CD8-positive, alpha-beta memory T cell (primary cell): ENCODE results near the gene LBX1. TPM values are rescaled to one million over a fixed set of nuclear protein-coding genes. Genes with fewer than 3 reads are reported as not detected.

Experiments used
- CTCF ChIA-PET: fragments of 350-600 bp; sonication (Branson Sonifier 250); formaldehyde crosslinking; loops from one replicate; lab custom pipeline; 2021; ENCODE audit warnings: antibody characterized with exemption; lab: Charles Lee
- POLR2A ChIA-PET: fragments of 350-600 bp; sonication (Branson Sonifier 250); formaldehyde crosslinking; loops from one replicate; lab custom pipeline; 2021; ENCODE audit warnings: antibody characterized with exemption; lab: Charles Lee
- DNase-seq, 5 donors: peaks; one replicate each; pipeline versions ENCODE4 v3.0.0 to v3.0.0-alpha.2; 2020 to 2022; ENCODE audit warnings: mixed read lengths in 1 of 5
- H3K27ac ChIP-seq: one replicate; pipeline ENCODE4 v1.7.0; 2013; ENCODE audit warnings: low read depth, mild to moderate bottlenecking, low read length, moderate library complexity
- H3K27me3 ChIP-seq: 2 replicates; pipeline ENCODE4 v1.7.0; 2013; ENCODE audit warnings: low read length, mild to moderate bottlenecking; ENCODE audit not compliant: insufficient read depth, poor library complexity, severe bottlenecking
- H3K36me3 ChIP-seq: 2 replicates; pipeline ENCODE4 v1.7.0; 2013; ENCODE audit warnings: mild to moderate bottlenecking, low read length, moderate library complexity; ENCODE audit not compliant: insufficient read depth
- H3K4me1 ChIP-seq: 2 replicates; pipeline ENCODE4 v1.7.0; 2013; ENCODE audit warnings: mild to moderate bottlenecking, low read length, moderate library complexity; ENCODE audit not compliant: insufficient read depth
- H3K4me3 ChIP-seq: 2 replicates; pipeline ENCODE4 v1.7.0; 2013; ENCODE audit warnings: mild to moderate bottlenecking, low read length
- H3K9me3 ChIP-seq: 2 replicates; pipeline ENCODE4 v1.7.0; 2013; ENCODE audit warnings: mild to moderate bottlenecking, low read length
- H3K27ac Mint-ChIP-seq, 8 donors: one replicate each; pipeline ENCODE4 v1.8.0; 2020 to 2021; ENCODE audit warnings: mixed read lengths in 8 of 8, mild to moderate bottlenecking in 6 of 8, inconsistent platforms in 3 of 8, moderate library complexity in 3 of 8
- H3K27me3 Mint-ChIP-seq, 2 donors: one replicate each; pipeline ENCODE4 v1.8.0; 2020 to 2021; ENCODE audit warnings: mixed read lengths in 2 of 2, mild to moderate bottlenecking in 1 of 2, moderate library complexity in 1 of 2
- H3K36me3 Mint-ChIP-seq, 3 donors: one replicate each; pipeline ENCODE4 v1.8.0; 2020 to 2021; ENCODE audit warnings: mixed read lengths in 3 of 3, inconsistent platforms in 1 of 3, mild to moderate bottlenecking in 1 of 3
- H3K4me1 Mint-ChIP-seq, 3 donors: one replicate each; pipeline ENCODE4 v1.8.0; 2020 to 2021; ENCODE audit warnings: mixed read lengths in 3 of 3, inconsistent platforms in 1 of 3, mild to moderate bottlenecking in 1 of 3
- H3K4me3 Mint-ChIP-seq, 7 donors: one replicate each; pipeline ENCODE4 v1.8.0; 2020 to 2021; ENCODE audit warnings: mixed read lengths in 7 of 7, mild to moderate bottlenecking in 6 of 7, moderate library complexity in 4 of 7, inconsistent platforms in 2 of 7
- H3K9me3 Mint-ChIP-seq, 5 donors: one replicate each; pipeline ENCODE4 v1.8.0; 2020 to 2022; ENCODE audit warnings: mixed read lengths in 5 of 5, mild to moderate bottlenecking in 3 of 5, moderate library complexity in 2 of 5, inconsistent platforms in 1 of 5
- polyA plus RNA-seq: library from polyadenylated mRNA; unstranded; fragments of 300-500 nt; fragmentation: Illumina TruSeq; gene quantifications from one replicate; pipeline ENCODE4 v1.2.3, GENCODE V29; 2021
- total RNA-seq, 2 experiments: library from RNA; stranded (reverse); gene quantifications; one replicate each; pipeline ENCODE4 v1.2.3, GENCODE V29; 2021

LBX1 gene
- total and polyA plus RNA-seq, 3 experiments from 2014 or later: not detected

GRCh38 chr10:101226491-101227428, 2.5 kb downstream of the LBX1 start:
- ChIA-PET CTCF (interaction anchor here (0.6 to 2.4 kb wide), 5 partner anchors 9 to 363 kb away, joined by 3 to 7 read pairs (median 3); no protein-coding TSS in a partner anchor), POLR2A (no interaction called here)
- Histone ChIP-seq H3K4me3 (peak overlapping the region; percentile 6), H3K36me3 (no peaks in the 10 kb centered on the region), H3K9me3 (no peaks in the 10 kb centered on the region), H3K27me3 (peaks cover 83% of the 10 kb centered on the region), H3K4me1 (peaks cover 55% of the 10 kb centered on the region), H3K27ac (no peak overlapping the region)
- no peak for DNase-seq
- peaks cover 62 to 74% of the 10 kb centered on the region in 2 donors for H3K27me3 Mint-ChIP-seq
- peaks cover 0 to 3% (median 0%) of the 10 kb centered on the region in 5 donors for H3K9me3 Mint-ChIP-seq
- peaks cover 41 to 69% (median 44%) of the 10 kb centered on the region in 3 donors for H3K4me1 Mint-ChIP-seq
- H3K27ac Mint-ChIP-seq: peak overlapping the region in 1 of 8 donors; percentile 50
- H3K4me3 Mint-ChIP-seq: peak overlapping the region; percentile 66 to 91 (median 80)
- H3K36me3 Mint-ChIP-seq: no peaks in the 10 kb centered on the region

GRCh38 chr10:101225846-101226421, 3.3 kb downstream of the LBX1 start:
- Mint-ChIP-seq H3K27ac (no peak overlapping the region), H3K27me3 (peaks cover 63 to 74% of the 10 kb centered on the region in 2 donors), H3K36me3 (no peaks in the 10 kb centered on the region), H3K4me3 (peak overlapping the region; percentile 66 to 86 (median 80)), H3K9me3 (peaks cover 0 to 3% (median 0%) of the 10 kb centered on the region in 5 donors), H3K4me1 (peaks cover 41 to 69% (median 44%) of the 10 kb centered on the region in 3 donors)
- Histone ChIP-seq H3K27me3 (peaks cover 82% of the 10 kb centered on the region), H3K4me1 (peaks cover 55% of the 10 kb centered on the region), H3K4me3 (peak overlapping the region; percentile 28), H3K27ac (no peak overlapping the region), H3K36me3 (no peaks in the 10 kb centered on the region), H3K9me3 (no peaks in the 10 kb centered on the region)
- DNase-seq: no peak
- ChIA-PET CTCF (interaction anchor here (2.4 kb wide), 1 partner anchor 10 kb away, joined by 5 read pairs; no protein-coding TSS in a partner anchor), POLR2A (no interaction called here)

GRCh38 chr10:101224910-101225823, 4.1 kb downstream of the LBX1 start:
- Mint-ChIP-seq H3K27me3 (peaks cover 62 to 74% of the 10 kb centered on the region in 2 donors), H3K9me3 (peaks cover 0 to 3% (median 0%) of the 10 kb centered on the region in 5 donors), H3K27ac (peak overlapping the region in 1 of 8 donors; percentile 54), H3K4me3 (peak overlapping the region; percentile 67 to 86 (median 79)), H3K4me1 (peaks cover 41 to 64% (median 41%) of the 10 kb centered on the region in 3 donors), H3K36me3 (no peaks in the 10 kb centered on the region)
- Histone ChIP-seq H3K27me3 (peaks cover 84% of the 10 kb centered on the region), H3K4me3 (peak overlapping the region; percentile 28), H3K4me1 (peaks cover 55% of the 10 kb centered on the region), H3K27ac (no peak overlapping the region), H3K9me3 (no peaks in the 10 kb centered on the region), H3K36me3 (no peaks in the 10 kb centered on the region)
- ChIA-PET POLR2A (no interaction called here), CTCF (interaction anchor here (2.4 kb wide), 1 partner anchor 10 kb away, joined by 5 read pairs; no protein-coding TSS in a partner anchor)
- DNase-seq: no peak

GRCh38 chr10:101224060-101224909, 5.0 kb downstream of the LBX1 start:
- H3K4me1 ChIP-seq: peaks cover 50% of the 10 kb centered on the region
- no peak overlapping the region for H3K4me3 ChIP-seq
- POLR2A ChIA-PET: no interaction called here
- peaks cover 0 to 3% (median 0%) of the 10 kb centered on the region in 5 donors for H3K9me3 Mint-ChIP-seq
- H3K27me3 Mint-ChIP-seq: peaks cover 69 to 81% of the 10 kb centered on the region in 2 donors
- H3K27me3 ChIP-seq: peaks cover 88% of the 10 kb centered on the region
- H3K9me3 ChIP-seq: no peaks in the 10 kb centered on the region
- no peak overlapping the region for H3K27ac ChIP-seq
- H3K27ac Mint-ChIP-seq: no peak overlapping the region
- peaks cover 39 to 59% (median 40%) of the 10 kb centered on the region in 3 donors for H3K4me1 Mint-ChIP-seq
- peak overlapping the region in 5 of 7 donors; percentile 19 to 63 (median 44) for H3K4me3 Mint-ChIP-seq
- H3K36me3 ChIP-seq: no peaks in the 10 kb centered on the region
- H3K36me3 Mint-ChIP-seq: no peaks in the 10 kb centered on the region
- CTCF ChIA-PET: interaction anchor here (1.2 to 1.9 kb wide), 3 partner anchors 10 to 243 kb away, joined by 3 to 20 read pairs (median 3); no protein-coding TSS in a partner anchor
- no peak for DNase-seq

GRCh38 chr10:101223274-101224059, 5.8 kb downstream of the LBX1 start:
- Histone ChIP-seq H3K4me1 (peaks cover 49% of the 10 kb centered on the region), H3K27me3 (peaks cover 90% of the 10 kb centered on the region), H3K27ac (no peak overlapping the region), H3K36me3 (no peaks in the 10 kb centered on the region), H3K9me3 (no peaks in the 10 kb centered on the region), H3K4me3 (no peak overlapping the region)
- ChIA-PET CTCF (interaction anchor here (0.9 to 1.9 kb wide), 4 partner anchors 9 to 346 kb away, joined by 3 to 20 read pairs (median 4); no protein-coding TSS in a partner anchor), POLR2A (no interaction called here)
- H3K27me3 Mint-ChIP-seq: peaks cover 72 to 86% of the 10 kb centered on the region in 2 donors
- peak overlapping the region in 1 of 8 donors; percentile 24 for H3K27ac Mint-ChIP-seq
- H3K4me3 Mint-ChIP-seq: peak overlapping the region; percentile 43 to 71 (median 66)
- H3K36me3 Mint-ChIP-seq: no peaks in the 10 kb centered on the region
- no peak for DNase-seq
- peaks cover 0 to 4% (median 0%) of the 10 kb centered on the region in 5 donors for H3K9me3 Mint-ChIP-seq
- peaks cover 39 to 59% (median 39%) of the 10 kb centered on the region in 3 donors for H3K4me1 Mint-ChIP-seq

- Histone ChIP-seq H3K27ac (no peak overlapping the region), H3K4me1 (peaks cover 43% of the 10 kb centered on the region), H3K27me3 (peaks cover 90% of the 10 kb centered on the region), H3K36me3 (no peaks in the 10 kb centered on the region), H3K4me3 (no peak overlapping the region), H3K9me3 (no peaks in the 10 kb centered on the region)
- Mint-ChIP-seq H3K4me1 (peaks cover 38 to 59% (median 39%) of the 10 kb centered on the region in 3 donors), H3K27ac (peak overlapping the region in 1 of 8 donors; percentile 24), H3K9me3 (peaks cover 0 to 4% (median 0%) of the 10 kb centered on the region in 5 donors), H3K27me3 (peaks cover 74 to 86% of the 10 kb centered on the region in 2 donors), H3K36me3 (no peaks in the 10 kb centered on the region), H3K4me3 (peak overlapping the region; percentile 26 to 71 (median 50))
- POLR2A ChIA-PET: no interaction called here
- DNase-seq: no peak
- CTCF ChIA-PET: interaction anchor here (0.9 to 1.9 kb wide), 5 partner anchors 9 to 347 kb away, joined by 3 to 20 read pairs (median 3); no protein-coding TSS in a partner anchor
These were observed 6.5 kb downstream of the LBX1 start for GRCh38 chr10:101222683-101223273.
